A673 (cell line): ENCODE data around the gene ELK4.
A peak's percentile ranks its signal among the peaks of the same experiment; 100 is the strongest.

Experiments
- CTCF ChIP-seq: fragments of 300-800, 200-600 bp; sonication (generic); conservative IDR thresholded peaks from 2 replicates; pipeline ENCODE4 v1.5.1; 2017; ENCODE audit warnings: low read depth, mild to moderate bottlenecking, antibody characterized with exemption, low read length, moderate library complexity, mixed read lengths
- EZH2 ChIP-seq: fragments of 200-600 bp; sonication (generic); IDR thresholded peaks from 2 replicates; pipeline ENCODE4 v1.6.1; 2017; ENCODE audit warnings: borderline replicate concordance, low read depth, mild to moderate bottlenecking, mixed read lengths, antibody characterized with exemption, low read length; ENCODE audit not compliant: poor library complexity, severe bottlenecking

GRCh38 chr1:205569411-205570172 lies 62.2 kb downstream of the ELK4 start:
- TF ChIP-seq CTCF (no peak), EZH2 (peak; percentile 59)
